Astrocyte (in vitro differentiated cells and primary cell): Measurements from ENCODE around the gene HDX. TPM values are rescaled to one million over a fixed set of nuclear protein-coding genes. Genes with fewer than 3 reads are reported as not detected.
A peak's percentile ranks its signal among the peaks of the same experiment; 100 is the strongest.

ENCODE experiments used
- DNase-seq: peaks from one replicate; pipeline ENCODE4 v3.0.0-alpha.2; 2010; ENCODE audit warnings: low read depth
- FAIRE-seq: peaks from 2 replicates; lab custom pipeline; 2011; peaks lifted over from hg19 to GRCh38; lab: Jason Lieb, UNC
- H2AFZ ChIP-seq: 2 replicates; pipeline ENCODE4 v1.6.0; 2012; ENCODE audit warnings: low read depth, low read length, inconsistent platforms
- H3K27ac ChIP-seq: 2 replicates; pipeline ENCODE4 v1.5.1; 2011; ENCODE audit warnings: low read depth, low read length, inconsistent platforms
- H3K27me3 ChIP-seq: 2 replicates; pipeline ENCODE4 v1.6.0; 2011; ENCODE audit warnings: low read length, inconsistent platforms; ENCODE audit not compliant: insufficient read depth
- H3K36me3 ChIP-seq: 2 replicates; pipeline ENCODE4 v1.5.1; 2011; ENCODE audit warnings: low read length, inconsistent platforms; ENCODE audit not compliant: insufficient read depth
- H3K4me1 ChIP-seq: 2 replicates; pipeline ENCODE4 v1.5.1; 2011; ENCODE audit warnings: low read length, inconsistent platforms; ENCODE audit not compliant: insufficient read depth
- H3K4me2 ChIP-seq: 2 replicates; pipeline ENCODE4 v1.6.0; 2012; ENCODE audit warnings: low read length, inconsistent platforms
- H3K4me3 ChIP-seq: 2 replicates; pipeline ENCODE4 v1.5.1; 2011; ENCODE audit warnings: low read depth, mild to moderate bottlenecking, low read length, inconsistent platforms; ENCODE audit not compliant: insufficient read depth
- H3K79me2 ChIP-seq: 2 replicates; pipeline ENCODE4 v1.6.0; 2012; ENCODE audit warnings: mild to moderate bottlenecking, low read length, inconsistent platforms; ENCODE audit not compliant: insufficient read depth
- H3K9ac ChIP-seq: 2 replicates; pipeline ENCODE4 v1.6.0; 2012; ENCODE audit warnings: mild to moderate bottlenecking, low read length, inconsistent platforms
- H3K9me3 ChIP-seq: 2 replicates; pipeline ENCODE4 v1.5.1; 2012; ENCODE audit warnings: low read depth, mild to moderate bottlenecking, low read length, inconsistent platforms; ENCODE audit not compliant: insufficient read depth
- H4K20me1 ChIP-seq: 2 replicates; pipeline ENCODE4 v1.6.0; 2012; ENCODE audit warnings: low read length, inconsistent platforms; ENCODE audit not compliant: insufficient read depth
- H3K27ac Mint-ChIP-seq: one replicate; pipeline ENCODE4 v1.8.0; 2021; ENCODE audit warnings: mild to moderate bottlenecking, mixed read lengths; ENCODE audit not compliant: unreplicated experiment
- H3K27me3 Mint-ChIP-seq: one replicate; pipeline ENCODE4 v1.8.0; 2021; ENCODE audit warnings: low read depth, mixed read lengths; ENCODE audit not compliant: unreplicated experiment
- H3K36me3 Mint-ChIP-seq: one replicate; pipeline ENCODE4 v1.8.0; 2021; ENCODE audit warnings: low read depth, mixed read lengths; ENCODE audit not compliant: unreplicated experiment
- H3K4me1 Mint-ChIP-seq: one replicate; pipeline ENCODE4 v1.8.0; 2021; ENCODE audit warnings: low read depth, mixed read lengths; ENCODE audit not compliant: unreplicated experiment
- H3K4me3 Mint-ChIP-seq: one replicate; pipeline ENCODE4 v1.8.0; 2021; ENCODE audit warnings: mild to moderate bottlenecking, moderate library complexity, mixed read lengths; ENCODE audit not compliant: unreplicated experiment
- H3K9me3 Mint-ChIP-seq: one replicate; pipeline ENCODE4 v1.8.0; 2021; ENCODE audit warnings: mild to moderate bottlenecking, mixed read lengths; ENCODE audit not compliant: unreplicated experiment
- EZH2 ChIP-seq: IDR thresholded peaks from 2 replicates; pipeline ENCODE4 v1.6.1; 2012; ENCODE audit warnings: mild to moderate bottlenecking, low read length, inconsistent platforms; ENCODE audit not compliant: insufficient read depth
- total RNA-seq: library from RNA; stranded (reverse); gene quantifications from 2 replicates; pipeline ENCODE4 v1.2.1, GENCODE V29; 2021
- TF ChIP-seq, protein P1 (sequence below): IDR thresholded peaks from 2 replicates; pipeline ENCODE4 v1.5.1; 2011; ENCODE audit warnings: low read depth, mild to moderate bottlenecking, inconsistent platforms, low read length, moderate library complexity; ENCODE audit not compliant: insufficient read depth

The HDX gene
- total RNA-seq, 1 donor from 2014 or later: 9.9 TPM

DNA sequence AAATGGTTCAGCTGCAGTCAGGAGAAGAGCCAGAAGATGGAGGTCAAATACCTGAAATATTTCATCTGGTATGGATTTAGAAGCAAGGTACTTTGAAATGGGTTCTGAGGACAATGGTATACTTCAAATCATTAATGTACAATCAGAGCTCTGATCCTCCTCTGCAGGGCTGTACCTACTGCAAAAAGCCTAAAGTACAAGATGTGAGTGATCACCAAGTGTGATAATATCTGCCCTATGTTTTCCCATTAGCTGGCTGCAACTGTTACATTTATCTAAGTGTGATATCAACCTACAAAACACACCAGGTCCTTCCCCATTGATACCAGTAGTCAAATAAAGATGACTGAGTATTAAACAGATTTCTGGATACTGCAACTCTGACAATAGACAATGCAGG is 25.1 kb downstream of the HDX start:
- Histone ChIP-seq H3K27ac (no peak overlapping the region), H4K20me1 (no peaks in the 10 kb centered on the region), H3K4me2 (no peak overlapping the region), H3K9me3 (no peaks in the 10 kb centered on the region), H3K79me2 (no peaks in the 10 kb centered on the region), H3K36me3 (no peaks in the 10 kb centered on the region), H3K27me3 (no peaks in the 10 kb centered on the region), H3K4me1 (no peaks in the 10 kb centered on the region), H3K9ac (no peak overlapping the region), H2AFZ (no peak overlapping the region), H3K4me3 (no peak overlapping the region)
- H3K9me3 Mint-ChIP-seq: peaks cover 3% of the 10 kb centered on the region
- H3K36me3 Mint-ChIP-seq: peaks cover 7% of the 10 kb centered on the region
- H3K4me3 Mint-ChIP-seq: no peak overlapping the region
- peaks cover 3% of the 10 kb centered on the region for H3K4me1 Mint-ChIP-seq
- TF ChIP-seq, protein P1, sequence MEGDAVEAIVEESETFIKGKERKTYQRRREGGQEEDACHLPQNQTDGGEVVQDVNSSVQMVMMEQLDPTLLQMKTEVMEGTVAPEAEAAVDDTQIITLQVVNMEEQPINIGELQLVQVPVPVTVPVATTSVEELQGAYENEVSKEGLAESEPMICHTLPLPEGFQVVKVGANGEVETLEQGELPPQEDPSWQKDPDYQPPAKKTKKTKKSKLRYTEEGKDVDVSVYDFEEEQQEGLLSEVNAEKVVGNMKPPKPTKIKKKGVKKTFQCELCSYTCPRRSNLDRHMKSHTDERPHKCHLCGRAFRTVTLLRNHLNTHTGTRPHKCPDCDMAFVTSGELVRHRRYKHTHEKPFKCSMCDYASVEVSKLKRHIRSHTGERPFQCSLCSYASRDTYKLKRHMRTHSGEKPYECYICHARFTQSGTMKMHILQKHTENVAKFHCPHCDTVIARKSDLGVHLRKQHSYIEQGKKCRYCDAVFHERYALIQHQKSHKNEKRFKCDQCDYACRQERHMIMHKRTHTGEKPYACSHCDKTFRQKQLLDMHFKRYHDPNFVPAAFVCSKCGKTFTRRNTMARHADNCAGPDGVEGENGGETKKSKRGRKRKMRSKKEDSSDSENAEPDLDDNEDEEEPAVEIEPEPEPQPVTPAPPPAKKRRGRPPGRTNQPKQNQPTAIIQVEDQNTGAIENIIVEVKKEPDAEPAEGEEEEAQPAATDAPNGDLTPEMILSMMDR: no peak
- TF ChIP-seq EZH2: no peak
- H3K27me3 Mint-ChIP-seq: no peaks in the 10 kb centered on the region
- DNase-seq: no peak
- H3K27ac Mint-ChIP-seq: no peak overlapping the region
- FAIRE-seq: peak; percentile 72

DNA sequence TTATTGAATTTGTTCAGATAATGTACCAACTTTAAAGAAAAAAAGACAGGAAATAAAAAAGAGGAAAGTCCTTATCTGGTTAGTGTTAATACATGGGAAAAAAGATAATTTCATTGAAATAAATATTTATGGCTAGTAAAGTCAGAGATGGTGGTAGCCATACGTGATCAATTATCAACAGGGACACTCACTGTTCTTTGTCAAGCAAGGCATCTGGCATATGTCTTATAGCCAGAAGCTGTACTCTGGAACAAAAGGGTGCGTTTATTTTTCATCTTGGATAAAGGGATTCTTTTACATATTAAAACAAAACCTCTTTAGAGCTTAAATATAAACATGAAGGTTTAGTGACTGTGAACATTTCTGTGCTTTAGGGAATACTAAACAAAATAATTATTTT is 26.7 kb downstream of the HDX start:
- Histone ChIP-seq H4K20me1 (no peaks in the 10 kb centered on the region), H3K79me2 (no peaks in the 10 kb centered on the region), H2AFZ (no peak overlapping the region), H3K9me3 (no peaks in the 10 kb centered on the region), H3K27ac (no peak overlapping the region), H3K4me2 (no peak overlapping the region), H3K4me1 (no peaks in the 10 kb centered on the region), H3K9ac (no peak overlapping the region), H3K4me3 (no peak overlapping the region), H3K36me3 (no peaks in the 10 kb centered on the region), H3K27me3 (no peaks in the 10 kb centered on the region)
- H3K4me1 Mint-ChIP-seq: peaks cover 3% of the 10 kb centered on the region
- H3K27ac Mint-ChIP-seq: no peak overlapping the region
- no peaks in the 10 kb centered on the region for H3K9me3 Mint-ChIP-seq
- DNase-seq (no peak), FAIRE-seq (peak; percentile 85)
- no peak overlapping the region for H3K4me3 Mint-ChIP-seq
- H3K36me3 Mint-ChIP-seq: no peaks in the 10 kb centered on the region
- TF ChIP-seq, protein P1: no peak
- TF ChIP-seq EZH2: no peak
- no peaks in the 10 kb centered on the region for H3K27me3 Mint-ChIP-seq

DNA sequence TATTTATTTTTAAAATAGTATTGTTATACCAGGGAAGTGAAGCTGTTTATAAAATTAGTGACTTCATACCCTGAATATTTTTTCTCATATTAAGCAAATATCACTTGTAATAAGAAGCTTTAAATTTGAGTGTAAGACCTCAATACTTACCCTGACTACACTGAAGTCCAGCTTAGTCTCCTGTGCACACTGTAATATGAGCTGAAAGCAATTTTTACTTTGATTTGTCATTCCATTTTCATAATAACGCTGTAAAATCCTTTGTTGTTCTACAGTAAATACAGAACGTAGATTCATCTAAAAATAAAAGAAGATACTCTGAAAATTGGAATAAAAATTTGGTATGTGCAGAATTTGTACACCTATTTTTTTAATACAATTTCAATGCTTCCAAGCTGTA is 27.2 kb downstream of the HDX start:
- H3K27ac ChIP-seq: no peak overlapping the region
- no peaks in the 10 kb centered on the region for H3K4me1 ChIP-seq
- no peak overlapping the region for H3K9ac ChIP-seq
- H3K4me3 ChIP-seq: no peak overlapping the region
- no peak overlapping the region for H2AFZ ChIP-seq
- no peak overlapping the region for H3K27ac Mint-ChIP-seq
- peaks cover 5% of the 10 kb centered on the region for H3K4me1 Mint-ChIP-seq
- H3K4me2 ChIP-seq: no peak overlapping the region
- DNase-seq (no peak), FAIRE-seq (peak; percentile 52)
- no peak for TF ChIP-seq EZH2
- TF ChIP-seq, protein P1: no peak
- no peak overlapping the region for H3K4me3 Mint-ChIP-seq
- H3K79me2 ChIP-seq: no peaks in the 10 kb centered on the region
- no peaks in the 10 kb centered on the region for H4K20me1 ChIP-seq
- H3K9me3 Mint-ChIP-seq: no peaks in the 10 kb centered on the region
- no peaks in the 10 kb centered on the region for H3K27me3 ChIP-seq
- no peaks in the 10 kb centered on the region for H3K27me3 Mint-ChIP-seq
- no peaks in the 10 kb centered on the region for H3K36me3 Mint-ChIP-seq
- no peaks in the 10 kb centered on the region for H3K36me3 ChIP-seq
- no peaks in the 10 kb centered on the region for H3K9me3 ChIP-seq
